IMR-90 (cell line): ENCODE results near the gene CEP162.

Source experiments
- CEBPB ChIP-seq: IDR thresholded peaks from 2 replicates; pipeline ENCODE4 v1.6.1; 2012; ENCODE audit warnings: low read depth, low read length, improper control_type of control experiment
- CTCF ChIP-seq: conservative IDR thresholded peaks from 2 replicates; pipeline ENCODE4 v1.5.1; 2012; ENCODE audit warnings: mild to moderate bottlenecking, low read depth, low read length, improper control_type of control experiment
- FOS ChIP-seq: fragments of 150-350 bp; IDR thresholded peaks from 2 replicates; pipeline ENCODE4 v1.6.1; 2016; ENCODE audit warnings: low read depth, low read length
- MXI1 ChIP-seq: IDR thresholded peaks from 2 replicates; pipeline ENCODE4 v1.6.1; 2012; ENCODE audit warnings: low read depth, mild to moderate bottlenecking, low read length, moderate library complexity, borderline replicate concordance
- POLR2A ChIP-seq: IDR thresholded peaks from 2 replicates; pipeline ENCODE4 v1.6.1; 2012; ENCODE audit warnings: mild to moderate bottlenecking, low read depth, low read length
- RAD21 ChIP-seq: IDR thresholded peaks from 2 replicates; pipeline ENCODE4 v1.6.1; 2012; ENCODE audit warnings: low read length, improper control_type of control experiment
- RCOR1 ChIP-seq: IDR thresholded peaks from 2 replicates; pipeline ENCODE4 v1.6.1; 2012; ENCODE audit warnings: mild to moderate bottlenecking, low read length, improper control_type of control experiment; ENCODE audit not compliant: insufficient replicate concordance
- TF ChIP-seq, protein P1 (sequence below): fragments of 150-350 bp; IDR thresholded peaks from 2 replicates; pipeline ENCODE4 v1.6.1; 2016; ENCODE audit warnings: low read depth, mild to moderate bottlenecking, low read length, moderate library complexity, borderline replicate concordance

- TF ChIP-seq RAD21 (no peak), CTCF (no peak), FOS (no peak), POLR2A (no peak), MXI1 (no peak), CEBPB (no peak), RCOR1 (no peak)
- TF ChIP-seq, protein P1, sequence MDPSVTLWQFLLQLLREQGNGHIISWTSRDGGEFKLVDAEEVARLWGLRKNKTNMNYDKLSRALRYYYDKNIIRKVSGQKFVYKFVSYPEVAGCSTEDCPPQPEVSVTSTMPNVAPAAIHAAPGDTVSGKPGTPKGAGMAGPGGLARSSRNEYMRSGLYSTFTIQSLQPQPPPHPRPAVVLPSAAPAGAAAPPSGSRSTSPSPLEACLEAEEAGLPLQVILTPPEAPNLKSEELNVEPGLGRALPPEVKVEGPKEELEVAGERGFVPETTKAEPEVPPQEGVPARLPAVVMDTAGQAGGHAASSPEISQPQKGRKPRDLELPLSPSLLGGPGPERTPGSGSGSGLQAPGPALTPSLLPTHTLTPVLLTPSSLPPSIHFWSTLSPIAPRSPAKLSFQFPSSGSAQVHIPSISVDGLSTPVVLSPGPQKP: no peak
Observed at GRCh38 chr6:84089552-84089951, 137.9 kb downstream of the CEP162 start.
